NB4 (cell line): Measurements from ENCODE around the gene SMARCC2.

Source experiments
- POLR2A ChIP-seq: IDR thresholded peaks from 2 replicates; pipeline ENCODE4 v1.6.1; 2011; ENCODE audit warnings: mild to moderate bottlenecking; ENCODE audit not compliant: insufficient read length; ENCODE audit errors: extremely low read depth
- TF ChIP-seq, protein P1 (sequence below): IDR thresholded peaks from one replicate; pipeline ENCODE4 v1.5.1; 2012; ENCODE audit warnings: low read depth, low read length

DNA sequence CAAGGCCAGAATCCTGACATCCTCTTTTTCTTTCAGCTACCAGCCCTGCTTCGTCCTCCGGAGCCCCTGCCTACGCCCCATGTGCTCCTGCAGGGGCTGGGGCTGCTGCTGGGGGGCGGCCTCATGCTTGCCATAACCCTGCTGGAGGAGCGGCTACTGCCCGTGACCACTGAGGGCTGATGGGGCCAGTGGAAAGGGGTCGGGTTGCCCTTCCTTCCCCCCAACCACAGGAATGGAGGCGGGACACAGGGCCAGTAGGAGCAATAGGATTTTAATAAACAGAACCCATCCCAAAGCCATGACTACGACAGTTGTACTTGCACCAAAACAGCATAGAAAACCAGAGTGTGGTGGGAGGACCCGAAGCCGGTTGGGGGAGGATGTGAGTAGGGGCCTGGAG, 48.3 kb upstream of the SMARCC2 start:
- no peak for TF ChIP-seq POLR2A
- TF ChIP-seq, protein P1, sequence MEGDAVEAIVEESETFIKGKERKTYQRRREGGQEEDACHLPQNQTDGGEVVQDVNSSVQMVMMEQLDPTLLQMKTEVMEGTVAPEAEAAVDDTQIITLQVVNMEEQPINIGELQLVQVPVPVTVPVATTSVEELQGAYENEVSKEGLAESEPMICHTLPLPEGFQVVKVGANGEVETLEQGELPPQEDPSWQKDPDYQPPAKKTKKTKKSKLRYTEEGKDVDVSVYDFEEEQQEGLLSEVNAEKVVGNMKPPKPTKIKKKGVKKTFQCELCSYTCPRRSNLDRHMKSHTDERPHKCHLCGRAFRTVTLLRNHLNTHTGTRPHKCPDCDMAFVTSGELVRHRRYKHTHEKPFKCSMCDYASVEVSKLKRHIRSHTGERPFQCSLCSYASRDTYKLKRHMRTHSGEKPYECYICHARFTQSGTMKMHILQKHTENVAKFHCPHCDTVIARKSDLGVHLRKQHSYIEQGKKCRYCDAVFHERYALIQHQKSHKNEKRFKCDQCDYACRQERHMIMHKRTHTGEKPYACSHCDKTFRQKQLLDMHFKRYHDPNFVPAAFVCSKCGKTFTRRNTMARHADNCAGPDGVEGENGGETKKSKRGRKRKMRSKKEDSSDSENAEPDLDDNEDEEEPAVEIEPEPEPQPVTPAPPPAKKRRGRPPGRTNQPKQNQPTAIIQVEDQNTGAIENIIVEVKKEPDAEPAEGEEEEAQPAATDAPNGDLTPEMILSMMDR: no peak
